A549 (cell line): ENCODE results near the gene KLHL22. TPM values are rescaled to one million over a fixed set of nuclear protein-coding genes. Genes with fewer than 3 reads are reported as not detected.
"Not testable (repeated sequence)": the region's sequence is repeated elsewhere in the genome, so short reads cannot be mapped to it uniquely, and the experiment has no call there.

Experiments used
- ATAC-seq, 2 experiments: fragments of 200-7000 bp in 1 of 2; fragments of >200 bp in 1 of 2; cut with Nextera tagmentation in 1 of 2; cut with Tn5 transposase in 1 of 2; 3 replicates each; pipeline versions ENCODE4 v1.8.0 to v1.9.1; 2018 to 2020; ENCODE audit warnings: mild to moderate bottlenecking in 1 of 2, moderate library complexity in 1 of 2
- CTCF ChIA-PET: fragments of 300-600 bp; sonication (Branson Sonifier 250); formaldehyde crosslinking; extraction: SDS; loops from one replicate; lab custom pipeline; 2021; ENCODE audit warnings: antibody characterized with exemption, inconsistent platforms; lab: Yijun Ruan, JAX
- POLR2A ChIA-PET: fragments of 350-600 bp; formaldehyde crosslinking; extraction: SDS; loops from one replicate; lab custom pipeline; 2021; ENCODE audit warnings: antibody characterized with exemption, inconsistent platforms; lab: Yijun Ruan, JAX
- DNase-seq, 2 experiments: peaks; one replicate each; pipeline versions ENCODE4 v3.0.0 to v3.0.0-alpha.2; 2011 to 2016; ENCODE audit warnings: low read depth in 1 of 2, low spot score in 1 of 2
- FAIRE-seq: peaks from 2 replicates; lab custom pipeline; 2011; peaks lifted over from hg19 to GRCh38; lab: Jason Lieb, UNC
- H3K27ac ChIP-seq, 2 experiments: fragments of >200 bp; sonication (Bioruptor Twin); formaldehyde crosslinking; 3 replicates each; pipeline ENCODE4 v1.5.1; 2016 to 2017
- H3K4me1 ChIP-seq: fragments of >200 bp; sonication (Bioruptor Twin); formaldehyde crosslinking; 3 replicates; pipeline ENCODE4 v1.6.1; 2016
- H3K4me2 ChIP-seq: fragments of >200 bp; sonication (Bioruptor Twin); formaldehyde crosslinking; 3 replicates; pipeline ENCODE4 v1.6.1; 2016
- H3K4me3 ChIP-seq: fragments of >200 bp; sonication (Bioruptor Twin); formaldehyde crosslinking; 3 replicates; pipeline ENCODE4 v1.5.1; 2016
- H3K9me3 ChIP-seq: fragments of >200 bp; sonication (Bioruptor Twin); formaldehyde crosslinking; 3 replicates; pipeline ENCODE4 v1.6.1; 2016
- BCL3 ChIP-seq: fragments of >200 bp; sonication (Bioruptor Twin); formaldehyde crosslinking; IDR thresholded peaks from 3 replicates; pipeline ENCODE4 v1.6.1; 2016
- CBX2 ChIP-seq: fragments of 200-600 bp; sonication (generic); IDR thresholded peaks from 2 replicates; pipeline ENCODE4 v1.6.1; 2016; ENCODE audit warnings: low read depth, mild to moderate bottlenecking, borderline replicate concordance
- E2F6 ChIP-seq: IDR thresholded peaks from 2 replicates; pipeline ENCODE4 v1.6.1; 2012; ENCODE audit warnings: low read depth, borderline replicate concordance
- EHF ChIP-seq: fragments of 250-450 bp; sonication (Bioruptor Pico); IDR thresholded peaks from 2 replicates; pipeline ENCODE4 v1.5.0; 2020; ENCODE audit warnings: mild to moderate bottlenecking
- EP300 ChIP-seq, 2 experiments: fragments of >200 bp; sonication (Bioruptor Twin); formaldehyde crosslinking; IDR thresholded peaks; 2 replicates in 1 of 2; 3 replicates in 1 of 2; pipeline ENCODE4 v1.6.1; 2016 to 2017
- FOSL2 ChIP-seq, 2 experiments: fragments of 450-650 bp in 1 of 2; fragments of >200 bp in 1 of 2; sonication (Bioruptor Twin) in 1 of 2; formaldehyde crosslinking; IDR thresholded peaks; 2 replicates each; pipeline versions ENCODE4 v1.5.0 to v1.6.1; 2016 to 2020; ENCODE audit warnings: mild to moderate bottlenecking in 1 of 2, moderate library complexity in 1 of 2
- FOXS1 ChIP-seq: fragments of 250-450 bp; sonication (Bioruptor Pico); IDR thresholded peaks from 2 replicates; pipeline ENCODE4 v1.5.0; 2020; ENCODE audit warnings: mild to moderate bottlenecking, moderate library complexity
- GATA3 ChIP-seq: IDR thresholded peaks from 2 replicates; pipeline ENCODE4 v1.6.1; 2012; ENCODE audit warnings: borderline replicate concordance
- HES2 ChIP-seq: fragments of >200 bp; sonication (Bioruptor Twin); formaldehyde crosslinking; IDR thresholded peaks from 2 replicates; pipeline ENCODE4 v1.6.1; 2016
- HOXA7 ChIP-seq: fragments of 250-450 bp; sonication (Bioruptor Pico); IDR thresholded peaks from 2 replicates; pipeline ENCODE4 v1.5.0; 2020; ENCODE audit warnings: mild to moderate bottlenecking, moderate library complexity
- JUN ChIP-seq, 2 experiments: fragments of >200 bp; sonication (Bioruptor Twin); formaldehyde crosslinking; IDR thresholded peaks; 2 replicates in 1 of 2; 3 replicates in 1 of 2; pipeline ENCODE4 v1.6.1; 2016 to 2017
- MAX ChIP-seq: IDR thresholded peaks from 2 replicates; pipeline ENCODE4 v1.6.1; 2012
- MAZ ChIP-seq: fragments of 150-350 bp; IDR thresholded peaks from 2 replicates; pipeline ENCODE4 v1.6.1; 2014; ENCODE audit warnings: antibody characterized with exemption, low read depth, low read length, borderline replicate concordance
- NR3C1 ChIP-seq: fragments of >200 bp; sonication (Bioruptor Twin); formaldehyde crosslinking; IDR thresholded peaks from 3 replicates; pipeline ENCODE4 v1.6.1; 2017
- PHF8 ChIP-seq: fragments of 200-600 bp; sonication (generic); IDR thresholded peaks from 2 replicates; pipeline ENCODE4 v1.6.1; 2016; ENCODE audit warnings: low read depth, mild to moderate bottlenecking, antibody characterized with exemption, moderate library complexity, borderline replicate concordance
- POLR2A ChIP-seq: IDR thresholded peaks from 2 replicates; pipeline ENCODE4 v1.6.1; 2012; ENCODE audit warnings: mild to moderate bottlenecking, low read length
- RARB ChIP-seq: fragments of 250-450 bp; sonication (Bioruptor Pico); IDR thresholded peaks from 2 replicates; pipeline ENCODE4 v1.8.0; 2021; ENCODE audit warnings: mild to moderate bottlenecking, moderate library complexity
- RCOR1 ChIP-seq: fragments of 150-350 bp; IDR thresholded peaks from 2 replicates; pipeline ENCODE4 v1.6.1; 2014; ENCODE audit warnings: antibody characterized with exemption, low read length, low read depth
- SREBF2 ChIP-seq: fragments of 450-650 bp; IDR thresholded peaks from 2 replicates; pipeline ENCODE4 v1.6.1; 2014; ENCODE audit warnings: mild to moderate bottlenecking, moderate library complexity
- ZNF302 ChIP-seq: fragments of 250-450 bp; sonication (Bioruptor Pico); IDR thresholded peaks from 2 replicates; pipeline ENCODE4 v1.9.0; 2021; ENCODE audit warnings: inconsistent platforms, mild to moderate bottlenecking, moderate library complexity
- WGBS: methylation state at CpG from one replicate; pipeline ENCODE4 v1.1.6; 2017; ENCODE audit errors: missing lambda C conversion rate; 5-methylcytosine and 5-hydroxymethylcytosine counted together
- polyA plus RNA-seq, 4 experiments: library from polyadenylated mRNA; depleted of rRNA in 3 of 4; stranded (reverse); fragments of >200 nt; fragmentation: RNase III in 1 of 4; extraction: RNeasy Plus Mini Kit Qiagen cat#74134 plus additional on column Dnase treatment in 1 of 4; gene quantifications; 2 replicates in 3 of 4; 3 replicates in 1 of 4; pipeline ENCODE4 v1.2.3, GENCODE V29; 2011 to 2017

KLHL22 gene
- polyA plus RNA-seq, 2 of the 4 experiments (the other 2 are of a cell fraction): 11.7 TPM

DNA sequence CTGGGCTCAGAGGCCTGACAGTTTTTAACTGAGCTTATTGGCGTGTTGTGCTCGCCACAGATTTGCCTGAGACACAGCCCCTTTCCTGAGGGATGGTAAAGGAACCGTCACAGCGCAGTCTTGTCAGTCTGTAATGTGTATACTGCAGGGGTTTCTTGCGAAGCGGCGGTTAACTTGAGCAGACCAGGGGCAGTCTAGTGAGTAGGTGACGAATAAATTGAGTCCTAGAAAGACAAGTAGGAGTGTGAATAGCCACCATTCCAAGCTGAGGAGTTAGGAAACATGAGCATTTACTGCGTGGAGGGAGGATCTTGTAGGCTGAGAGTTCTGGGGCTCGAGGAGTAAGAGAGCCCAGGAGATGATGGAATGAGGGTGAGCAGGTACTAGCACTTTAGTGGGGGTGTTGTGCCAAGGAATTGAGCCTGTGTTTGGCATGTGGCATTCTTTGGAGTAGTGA, 13.2 kb upstream of the KLHL22 start:
- peak overlapping the region; percentile 95 to 98 for H3K27ac ChIP-seq
- TF ChIP-seq JUN (IDR thresholded peaks at IDR 0.05): no peak
- TF ChIP-seq MAZ: no peak
- TF ChIP-seq HES2: no peak
- no peak for TF ChIP-seq RARB
- TF ChIP-seq EP300 (IDR thresholded peaks at IDR 0.05): no peak
- TF ChIP-seq HOXA7 (CRISPR knock-in tag): no peak
- no peak for TF ChIP-seq GATA3
- no peak for TF ChIP-seq SREBF2
- no peak for TF ChIP-seq ZNF302 (CRISPR knock-in tag)
- TF ChIP-seq NR3C1: no peak
- TF ChIP-seq, all 56 proteins: peak for 0
- Histone ChIP-seq H3K4me1 (peaks cover 54% of the 10 kb centered on the region), H3K4me3 (peak overlapping the region; percentile 85), H3K9me3 (no peaks in the 10 kb centered on the region), H3K4me2 (peak overlapping the region; percentile 99)
- ChIA-PET CTCF (interaction anchor here (0.7 to 1.2 kb wide), 4 partner anchors 26 to 163 kb away, joined by 3 to 9 read pairs (median 3); no protein-coding TSS in a partner anchor), POLR2A (interaction anchor here (1.0 to 3.3 kb wide), 3 partner anchors 18 to 62 kb away, joined by 3 to 20 read pairs (median 4); no protein-coding TSS in a partner anchor)
- ATAC-seq: no peak
- no peak for DNase-seq
- WGBS: 31% methylated on average over 10 of the region's 10 CpGs
- FAIRE-seq: no peak

- 7% methylated on average over 21 of the region's 21 CpGs for WGBS
- Histone ChIP-seq H3K27ac (peak overlapping the region; percentile 95 to 98), H3K4me2 (peak overlapping the region; percentile 99), H3K4me3 (peak overlapping the region; percentile 85), H3K4me1 (peaks cover 55% of the 10 kb centered on the region)
- not testable (repeated sequence) for DNase-seq, FAIRE-seq, H3K9me3 ChIP-seq, ATAC-seq
- ChIA-PET POLR2A (interaction anchor here (0.6 to 3.3 kb wide), 4 partner anchors 11 to 63 kb away, joined by 3 to 20 read pairs (median 4); no protein-coding TSS in a partner anchor), CTCF (interaction anchor here (0.9 to 2.2 kb wide), 6 partner anchors 11 to 52 kb away, joined by 3 to 9 read pairs (median 4); no protein-coding TSS in a partner anchor)
Observed at GRCh38 chr22:20508067-20508755, 12.6 kb upstream of the KLHL22 start.

DNA sequence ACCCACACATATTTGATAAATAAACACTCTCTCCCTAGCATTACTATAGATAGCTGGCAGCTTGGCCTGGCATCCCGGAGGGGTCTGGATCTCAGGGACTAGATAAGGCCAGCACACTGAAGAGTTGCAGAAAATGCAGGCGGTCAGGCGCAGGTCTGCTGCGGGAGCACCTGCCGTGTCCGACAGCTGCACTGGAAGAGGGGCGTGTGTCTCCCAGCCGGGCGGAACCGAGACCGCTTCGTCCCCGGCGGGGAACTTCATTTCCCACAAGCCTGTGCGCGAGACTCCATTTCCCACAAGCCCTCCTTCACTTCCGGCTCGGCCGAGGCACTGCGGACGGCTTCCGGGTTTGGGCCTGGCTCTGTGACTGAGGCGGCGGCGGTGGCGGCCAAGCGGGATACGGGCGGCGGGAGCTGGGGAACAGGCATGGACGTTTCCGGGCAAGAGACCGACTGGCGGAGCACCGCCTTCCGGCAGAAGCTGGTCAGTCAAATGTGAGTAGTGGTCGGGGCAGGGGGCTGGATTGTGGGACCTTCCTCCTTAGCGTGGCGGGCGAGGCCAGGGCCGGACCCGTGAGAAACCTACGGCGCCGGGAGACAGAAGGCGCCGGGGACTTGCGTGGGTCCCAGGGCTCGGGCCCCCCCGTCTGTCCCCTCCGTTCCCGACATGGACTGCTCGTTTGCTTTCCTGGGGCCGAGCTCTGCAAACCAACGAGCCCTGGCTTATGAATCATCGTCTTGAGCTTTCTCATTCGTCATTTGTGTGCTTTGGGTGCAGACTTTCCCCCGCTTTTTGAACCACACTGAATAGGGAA, 11.9 kb upstream of the KLHL22 start, which contains the start of gene MED15:
Gene MED15, plus strand, starts transcription at position 358 of the 814 bp plus-strand sequence. Its CDS starts 69 bp downstream, at position 427.
- POLR2A ChIA-PET: interaction anchor here (0.6 to 3.3 kb wide), 3 partner anchors 12 to 63 kb away, joined by 3 to 20 read pairs (median 3); no protein-coding TSS in a partner anchor
- ATAC-seq: peak; percentile 87 to 88
- CTCF ChIA-PET: interaction anchor here (0.9 to 2.2 kb wide), 5 partner anchors 10 to 51 kb away, joined by 3 to 7 read pairs (median 4); no protein-coding TSS in a partner anchor
- WGBS: 8% methylated on average over 16 of the region's 58 CpGs
- TF ChIP-seq RCOR1: no peak
- TF ChIP-seq PHF8: peak; percentile 84; the same call in 1 of the 2 replicates
- TF ChIP-seq POLR2A: peak; percentile 60
- TF ChIP-seq FOXS1: 0 out of 2 replicates have a peak, but pooled peaks have one; percentile 25
- 0 out of 2 replicates have a peak, but pooled peaks have one; percentile 46 for TF ChIP-seq E2F6
- TF ChIP-seq BCL3: peak; percentile 65; the same call in 1 of the 3 replicates
- no peak for TF ChIP-seq FOSL2 (IDR thresholded peaks at IDR 0.05)
- peak; percentile 55 for TF ChIP-seq FOSL2 (CRISPR knock-in tag; IDR thresholded peaks at IDR 0.05)
- no peak for TF ChIP-seq ZNF302 (CRISPR knock-in tag)
- TF ChIP-seq JUN (IDR thresholded peaks at IDR 0.05): peak in 1 of 2 experiments; percentile 80; a peak in 2 of 5 replicates
- TF ChIP-seq EHF (CRISPR knock-in tag): 0 out of 2 replicates have a peak, but pooled peaks have one; percentile 37
- peak; percentile 68 for TF ChIP-seq MAX
- TF ChIP-seq CBX2: no peak
- FAIRE-seq: no peak
- Histone ChIP-seq H3K27ac (peak within 1 kb of the TSS; percentile 95 to 98), H3K9me3 (no peaks in the 10 kb centered on the region), H3K4me2 (peak within 1 kb of the TSS; percentile 99), H3K4me1 (peaks cover 55% of the 10 kb centered on the region), H3K4me3 (peak within 1 kb of the TSS; percentile 85)
- peak; percentile 64 to 87 for DNase-seq
